ENCODE measurements around the gene MYO6.
"Not testable (repeated sequence)": the region's sequence is repeated elsewhere in the genome, so short reads cannot be mapped to it uniquely, and the experiment has no call there.

DNA sequence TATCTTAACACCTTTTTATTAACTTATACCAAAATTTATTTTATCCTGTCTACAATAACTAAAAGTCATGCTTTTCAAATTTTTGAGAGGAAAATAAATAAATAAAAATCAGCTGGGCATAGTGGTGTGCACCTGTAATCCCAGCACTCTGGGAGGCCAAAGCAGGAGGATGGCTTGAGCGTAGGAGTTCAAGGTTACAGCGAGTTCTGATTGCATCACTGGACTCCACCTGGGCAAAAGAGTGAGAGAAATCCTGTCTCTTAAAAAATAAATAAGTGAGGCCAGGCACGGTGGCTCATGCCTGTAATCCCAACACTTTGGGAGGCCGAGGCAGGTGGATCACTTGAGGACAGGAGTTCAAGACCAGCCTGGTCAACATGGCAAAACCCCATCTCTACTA is 40.7 kb upstream of the MYO6 start:
- TF ChIP-seq POLR2A (IDR thresholded peaks at IDR 0.05; ENCODE audit: borderline replicate concordance, extremely low read depth, insufficient read depth, insufficient read length); ZNF274 (IDR thresholded peaks at IDR 0.05; ENCODE audit: low read depth, low read length): not testable (repeated sequence)

All from HCT116 (cell line).